Measurements from ENCODE around the gene CCDC181. TPM values are rescaled to one million over a fixed set of nuclear protein-coding genes. Genes with fewer than 3 reads are reported as not detected.

CCDC181 gene
- total and polyA plus RNA-seq, 2 donors (not counting 3 experiments of a cell fraction or from before 2014, with no cell fraction given), result 0.18 to 0.22 TPM

DNA sequence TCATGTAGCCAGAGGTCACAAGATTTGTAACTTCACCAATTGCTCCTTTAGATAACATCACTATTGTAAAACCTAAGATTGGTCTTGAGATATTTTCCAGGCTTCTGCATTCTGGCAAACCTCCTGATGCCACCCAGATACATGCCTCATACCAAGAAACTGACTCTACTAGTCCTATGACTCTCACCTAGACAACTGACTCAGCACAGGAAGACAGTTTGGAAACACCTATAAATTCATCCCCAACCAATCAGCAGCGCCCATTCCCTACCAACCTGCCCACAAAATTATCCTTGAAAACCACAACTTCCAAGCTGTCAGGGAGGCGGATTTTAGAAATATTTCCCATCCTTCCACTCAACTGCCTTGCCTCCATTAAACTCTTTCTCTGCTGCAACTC lies 62.3 kb downstream of the CCDC181 start:
- no peak for TF ChIP-seq POLR2A (IDR thresholded peaks at IDR 0.05; ENCODE audit: low read depth, low read length)
- no peak for TF ChIP-seq GATA2 (IDR thresholded peaks at IDR 0.05; ENCODE audit: insufficient read depth, insufficient read length, low read depth, low read length)
- TF ChIP-seq MYC (IDR thresholded peaks at IDR 0.05; ENCODE audit: low read depth, low read length), result no peak
- TF ChIP-seq EZH2 (IDR thresholded peaks at IDR 0.05; ENCODE audit: borderline replicate concordance, low read depth, low read length, severe bottlenecking), result no peak
- no peak for TF ChIP-seq POLR2AphosphoS5 (IDR thresholded peaks at IDR 0.05; ENCODE audit: insufficient read depth, low read depth, low read length)
- TF ChIP-seq, protein P1, sequence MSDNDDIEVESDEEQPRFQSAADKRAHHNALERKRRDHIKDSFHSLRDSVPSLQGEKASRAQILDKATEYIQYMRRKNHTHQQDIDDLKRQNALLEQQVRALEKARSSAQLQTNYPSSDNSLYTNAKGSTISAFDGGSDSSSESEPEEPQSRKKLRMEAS (IDR thresholded peaks at IDR 0.05; ENCODE audit: insufficient read depth, insufficient read length), result no peak
- no peak for TF ChIP-seq FOS (IDR thresholded peaks at IDR 0.05; ENCODE audit: borderline replicate concordance, insufficient read depth, low read length)
- TF ChIP-seq, protein P2, sequence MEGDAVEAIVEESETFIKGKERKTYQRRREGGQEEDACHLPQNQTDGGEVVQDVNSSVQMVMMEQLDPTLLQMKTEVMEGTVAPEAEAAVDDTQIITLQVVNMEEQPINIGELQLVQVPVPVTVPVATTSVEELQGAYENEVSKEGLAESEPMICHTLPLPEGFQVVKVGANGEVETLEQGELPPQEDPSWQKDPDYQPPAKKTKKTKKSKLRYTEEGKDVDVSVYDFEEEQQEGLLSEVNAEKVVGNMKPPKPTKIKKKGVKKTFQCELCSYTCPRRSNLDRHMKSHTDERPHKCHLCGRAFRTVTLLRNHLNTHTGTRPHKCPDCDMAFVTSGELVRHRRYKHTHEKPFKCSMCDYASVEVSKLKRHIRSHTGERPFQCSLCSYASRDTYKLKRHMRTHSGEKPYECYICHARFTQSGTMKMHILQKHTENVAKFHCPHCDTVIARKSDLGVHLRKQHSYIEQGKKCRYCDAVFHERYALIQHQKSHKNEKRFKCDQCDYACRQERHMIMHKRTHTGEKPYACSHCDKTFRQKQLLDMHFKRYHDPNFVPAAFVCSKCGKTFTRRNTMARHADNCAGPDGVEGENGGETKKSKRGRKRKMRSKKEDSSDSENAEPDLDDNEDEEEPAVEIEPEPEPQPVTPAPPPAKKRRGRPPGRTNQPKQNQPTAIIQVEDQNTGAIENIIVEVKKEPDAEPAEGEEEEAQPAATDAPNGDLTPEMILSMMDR (IDR thresholded peaks at IDR 0.05; ENCODE audit: extremely low read depth in 1 of 2, insufficient read depth in 1 of 2, low read depth in 1 of 2, low read length in 2 of 2), result no peak
- no peak for TF ChIP-seq JUN (IDR thresholded peaks at IDR 0.05; ENCODE audit: borderline replicate concordance, insufficient read depth, insufficient read length, low read depth)
- no peak overlapping the region for H3K4me3 ChIP-seq (replicated peaks in 1 of 3; ENCODE audit: insufficient read depth in 1 of 3, low read depth in 1 of 3, low read length in 3 of 3)
- no TSS peak for BruUV-seq (replicated peaks)
- FAIRE-seq (no peak), DNase-seq (ENCODE audit: low read depth, low spot score) (no peak)
- H3K27ac ChIP-seq (ENCODE audit: insufficient read depth, low read depth, low read length), result no peak overlapping the region
- H4K20me1 ChIP-seq (replicated peaks; ENCODE audit: control insufficient read depth, extremely low read depth, insufficient read depth, low read length), result no peaks in the 10 kb centered on the region
- ChIA-PET CTCF (no interaction called here), POLR2A (no interaction called here)
- H3K79me2 ChIP-seq (ENCODE audit: control insufficient read depth, insufficient read depth, low read length), result peaks cover 43% of the 10 kb centered on the region
- H3K9me1 ChIP-seq (replicated peaks; ENCODE audit: control insufficient read depth, extremely low read depth, insufficient read depth, low read length), result no peaks in the 10 kb centered on the region
- dilution Hi-C loops (cut with MboI; ENCODE audit: extremely low pct_ligation_motif_present, low sequenced_read_pairs), result no loop called here
- peaks cover 24% of the 10 kb centered on the region for H3K4me1 ChIP-seq (ENCODE audit: control insufficient read depth, extremely low read depth, insufficient read depth, low read length)
- no peak overlapping the region for H3K9ac ChIP-seq (replicated peaks; ENCODE audit: extremely low read depth, insufficient read depth, low read length)
- no peaks in the 10 kb centered on the region for H3K36me3 ChIP-seq (ENCODE audit: control insufficient read depth in 2 of 2, extremely low read depth in 1 of 2, insufficient read depth in 2 of 2, low read length in 2 of 2)
- H3K4me2 ChIP-seq (ENCODE audit: insufficient read depth, low read length), result no peak overlapping the region
- intact Hi-C loops (cut with micrococcal nuclease), result loop anchor here (5.0 to 10.0 kb wide), 3 partner anchors 107 to 1650 kb away; partner anchors contain the start of gene METTL18
- H3K9me3 ChIP-seq (replicated peaks; ENCODE audit: control insufficient read depth, insufficient read depth, low read length), result no peaks in the 10 kb centered on the region
- H2AFZ ChIP-seq (ENCODE audit: low read depth, low read length), result no peak overlapping the region
- no peaks in the 10 kb centered on the region for H3K27me3 ChIP-seq (ENCODE audit: control insufficient read depth in 2 of 2, insufficient read depth in 2 of 2, low read length in 2 of 2)

Measured in endothelial cell of umbilical vein (primary cell).